Panc1 (cell line): Measurements from ENCODE around the gene ABCG1. TPM values are rescaled to one million over a fixed set of nuclear protein-coding genes. Genes with fewer than 3 reads are reported as not detected.

Experiments used
- ATAC-seq: fragments of 200-7000 bp; cut with Tn5 transposase; 2 replicates; pipeline ENCODE4 v1.9.1; 2020; ENCODE audit warnings: mild to moderate bottlenecking, moderate library complexity
- BruUV-seq: library from RNA; stranded (reverse); fragments of 400-500 nt; replicated peaks from 2 replicates; lab custom pipeline; 2021; lab: Mats Ljungman, UMichigan
- CTCF ChIA-PET: fragments of 300-600 bp; sonication (Branson Sonifier 250); formaldehyde crosslinking; loops from one replicate; lab custom pipeline; 2022; ENCODE audit warnings: antibody characterized with exemption; lab: Charles Lee
- POLR2A ChIA-PET: fragments of 300-600 bp; sonication (Branson Sonifier 250); formaldehyde crosslinking; loops from one replicate; lab custom pipeline; 2022; ENCODE audit warnings: antibody characterized with exemption; lab: Charles Lee
- DNase-seq: peaks from one replicate; pipeline ENCODE4 v3.0.0-alpha.2; 2010; ENCODE audit warnings: low read depth, low spot score
- H3K27ac ChIP-seq: 2 replicates; pipeline ENCODE4 v1.5.1; 2011; ENCODE audit warnings: mild to moderate bottlenecking, low read length, inconsistent platforms
- H3K27me3 ChIP-seq: fragments of 200-500 bp; sonication (Bioruptor generic); 2 replicates; pipeline ENCODE4 v1.6.0; 2014; ENCODE audit warnings: low read length, inconsistent platforms; ENCODE audit not compliant: control insufficient read depth, insufficient read depth
- H3K36me3 ChIP-seq: fragments of 200-500 bp; sonication (Bioruptor generic); 2 replicates; pipeline ENCODE4 v1.5.1; 2014; ENCODE audit warnings: inconsistent platforms, mild to moderate bottlenecking, low read length, moderate library complexity; ENCODE audit not compliant: control insufficient read depth, insufficient read depth
- H3K4me1 ChIP-seq: 2 replicates; pipeline ENCODE4 v1.5.1; 2011; ENCODE audit warnings: inconsistent platforms, mild to moderate bottlenecking, low read length, moderate library complexity; ENCODE audit not compliant: control insufficient read depth, insufficient read depth
- H3K4me3 ChIP-seq, 2 experiments: 2 replicates each; pipeline ENCODE4 v1.5.1; 2011 to 2012; ENCODE audit warnings: low read depth in 2 of 2, low read length in 2 of 2, mild to moderate bottlenecking in 2 of 2, inconsistent platforms in 1 of 2, moderate library complexity in 1 of 2
- H3K9me3 ChIP-seq: fragments of 200-500 bp; sonication (Bioruptor generic); 2 replicates; pipeline ENCODE4 v1.5.1; 2014; ENCODE audit warnings: low read depth, mild to moderate bottlenecking, inconsistent platforms, low read length, moderate library complexity; ENCODE audit not compliant: control insufficient read depth, insufficient read depth
- POLR2AphosphoS5 ChIP-seq: IDR thresholded peaks from 2 replicates; pipeline ENCODE4 v1.6.1; 2012; ENCODE audit warnings: mild to moderate bottlenecking, low read depth, low read length, moderate library complexity
- SIN3A ChIP-seq: IDR thresholded peaks from 2 replicates; pipeline ENCODE4 v1.6.1; 2012; ENCODE audit warnings: low read depth, mild to moderate bottlenecking, low read length, moderate library complexity, borderline replicate concordance; ENCODE audit not compliant: insufficient read depth
- TCF7L2 ChIP-seq: IDR thresholded peaks from 2 replicates; pipeline ENCODE4 v1.6.1; 2011; ENCODE audit warnings: mild to moderate bottlenecking, low read depth, low read length, inconsistent platforms
- in situ Hi-C: cut with HindIII; loops from 2 replicates; pipeline ENCODE4 v1.10.0; 2016; ENCODE audit warnings: low sequenced_read_pairs, low pct_unique_long_range_greater_than_20kb
- intact Hi-C: fragments of 100-400 bp; cut with micrococcal nuclease; formaldehyde crosslinking; loops from one replicate; pipeline ENCODE4 v1.10.0; 2022; ENCODE audit not compliant: unreplicated experiment
- total RNA-seq: library from RNA; stranded (reverse); gene quantifications from one replicate; pipeline ENCODE4 v1.2.1, GENCODE V29; 2021; ENCODE audit not compliant: unreplicated experiment
- TF ChIP-seq, protein P1 (sequence below), 2 experiments: IDR thresholded peaks; 2 replicates each; pipeline ENCODE4 v1.6.1; 2011 to 2012; ENCODE audit warnings: low read depth in 2 of 2, control low read depth in 1 of 2, low read length in 1 of 2, mild to moderate bottlenecking in 1 of 2, moderate library complexity in 1 of 2; ENCODE audit not compliant: insufficient read depth in 1 of 2
- TF ChIP-seq, protein P2 (sequence below): fragments of 450-650 bp; IDR thresholded peaks from 2 replicates; pipeline ENCODE4 v1.5.1; 2017; ENCODE audit warnings: mild to moderate bottlenecking

ABCG1 gene
- total RNA-seq, 1 experiment from 2014 or later: 0.80 TPM

DNA sequence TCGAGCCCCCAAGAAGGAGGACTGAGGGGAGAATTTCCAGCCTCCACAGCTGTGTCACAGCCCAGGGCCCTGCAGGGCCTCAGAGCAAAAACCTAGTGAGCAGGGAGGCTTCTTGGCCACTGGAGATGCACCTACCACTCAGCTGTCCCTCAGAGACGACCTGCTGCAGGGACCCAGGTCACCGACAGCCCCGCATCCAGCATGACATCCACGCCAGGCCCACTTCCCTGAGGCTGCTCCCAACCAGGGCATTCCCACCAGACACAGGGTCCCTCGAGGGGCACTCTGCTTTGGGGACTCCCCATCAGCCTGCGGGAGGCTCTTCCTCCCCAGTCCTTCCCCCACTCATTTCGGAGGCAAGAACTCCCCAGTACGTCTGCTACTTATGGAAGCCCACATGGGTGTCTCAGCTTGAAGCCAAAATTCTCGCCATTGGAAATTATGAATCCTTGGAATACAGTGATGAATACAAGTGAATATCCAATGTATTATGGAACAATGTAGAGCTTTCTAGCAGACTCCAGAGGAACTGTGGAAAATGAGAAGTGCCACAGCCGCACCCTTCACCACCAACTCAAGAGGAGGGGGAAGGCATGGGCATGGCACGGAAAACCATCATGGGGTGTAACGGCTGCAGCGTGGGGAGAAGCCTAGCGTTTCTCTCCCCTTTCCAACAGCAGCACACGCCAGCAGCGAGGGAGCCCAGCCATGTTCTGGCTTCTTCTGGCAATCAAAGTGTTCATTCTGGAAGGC lies 89.4 kb downstream of the ABCG1 start:
- CTCF ChIA-PET: no interaction called here

DNA sequence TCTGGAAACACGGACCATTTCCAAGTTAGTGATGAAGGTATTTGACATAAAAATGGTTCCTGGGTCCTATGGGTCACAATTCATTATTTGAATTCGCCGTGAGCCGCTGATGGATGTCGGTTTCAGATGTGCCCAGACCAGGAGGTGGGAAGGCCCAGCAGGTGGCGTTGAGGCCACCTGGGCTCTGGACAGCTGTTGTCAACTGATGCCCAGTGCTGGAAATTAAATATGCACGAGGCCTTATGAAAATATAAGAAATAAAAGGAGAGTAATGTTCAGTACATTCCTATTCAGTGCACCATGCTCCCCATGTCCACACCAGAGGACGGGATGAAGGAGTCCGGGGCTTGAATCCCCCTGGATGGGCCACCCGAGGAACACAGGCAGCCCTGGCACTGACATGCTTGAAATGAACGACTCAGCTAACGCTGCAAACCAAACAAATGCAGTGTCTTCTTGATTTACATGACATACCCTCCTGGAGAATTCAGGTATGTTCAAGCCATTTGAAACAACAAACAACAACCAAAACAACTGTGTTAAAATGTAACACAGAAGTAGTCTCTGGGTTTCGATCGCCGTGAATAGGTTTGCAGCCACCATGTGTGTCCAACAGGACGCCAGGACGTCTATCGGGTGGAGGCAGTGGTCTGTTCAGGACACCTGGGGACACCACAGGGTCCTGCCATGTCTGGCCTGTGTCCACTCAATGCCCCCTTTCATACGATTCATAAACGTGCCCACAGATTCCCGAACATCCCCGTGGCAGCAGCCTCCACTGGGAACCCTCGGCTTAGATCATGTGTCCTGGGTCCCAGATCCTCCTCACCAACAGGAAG lies 90.2 kb downstream of the ABCG1 start:
- ATAC-seq (no peak), DNase-seq (no peak)
- Histone ChIP-seq H3K9me3 (no peaks in the 10 kb centered on the region), H3K36me3 (no peaks in the 10 kb centered on the region), H3K4me3 (no peak overlapping the region), H3K4me1 (peaks cover 23% of the 10 kb centered on the region), H3K27me3 (no peaks in the 10 kb centered on the region), H3K27ac (no peak overlapping the region)
- intact Hi-C loops (no loop called here), in situ Hi-C loops (no loop called here)
- CTCF ChIA-PET: interaction anchor here (0.5 to 1.3 kb wide), 9 partner anchors 17 to 435 kb away, joined by 3 to 10 read pairs (median 5); no protein-coding TSS in a partner anchor
- TF ChIP-seq, protein P1, sequence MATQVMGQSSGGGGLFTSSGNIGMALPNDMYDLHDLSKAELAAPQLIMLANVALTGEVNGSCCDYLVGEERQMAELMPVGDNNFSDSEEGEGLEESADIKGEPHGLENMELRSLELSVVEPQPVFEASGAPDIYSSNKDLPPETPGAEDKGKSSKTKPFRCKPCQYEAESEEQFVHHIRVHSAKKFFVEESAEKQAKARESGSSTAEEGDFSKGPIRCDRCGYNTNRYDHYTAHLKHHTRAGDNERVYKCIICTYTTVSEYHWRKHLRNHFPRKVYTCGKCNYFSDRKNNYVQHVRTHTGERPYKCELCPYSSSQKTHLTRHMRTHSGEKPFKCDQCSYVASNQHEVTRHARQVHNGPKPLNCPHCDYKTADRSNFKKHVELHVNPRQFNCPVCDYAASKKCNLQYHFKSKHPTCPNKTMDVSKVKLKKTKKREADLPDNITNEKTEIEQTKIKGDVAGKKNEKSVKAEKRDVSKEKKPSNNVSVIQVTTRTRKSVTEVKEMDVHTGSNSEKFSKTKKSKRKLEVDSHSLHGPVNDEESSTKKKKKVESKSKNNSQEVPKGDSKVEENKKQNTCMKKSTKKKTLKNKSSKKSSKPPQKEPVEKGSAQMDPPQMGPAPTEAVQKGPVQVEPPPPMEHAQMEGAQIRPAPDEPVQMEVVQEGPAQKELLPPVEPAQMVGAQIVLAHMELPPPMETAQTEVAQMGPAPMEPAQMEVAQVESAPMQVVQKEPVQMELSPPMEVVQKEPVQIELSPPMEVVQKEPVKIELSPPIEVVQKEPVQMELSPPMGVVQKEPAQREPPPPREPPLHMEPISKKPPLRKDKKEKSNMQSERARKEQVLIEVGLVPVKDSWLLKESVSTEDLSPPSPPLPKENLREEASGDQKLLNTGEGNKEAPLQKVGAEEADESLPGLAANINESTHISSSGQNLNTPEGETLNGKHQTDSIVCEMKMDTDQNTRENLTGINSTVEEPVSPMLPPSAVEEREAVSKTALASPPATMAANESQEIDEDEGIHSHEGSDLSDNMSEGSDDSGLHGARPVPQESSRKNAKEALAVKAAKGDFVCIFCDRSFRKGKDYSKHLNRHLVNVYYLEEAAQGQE (IDR thresholded peaks at IDR 0.05; ENCODE audit: insufficient read depth in 1 of 2, low read depth in 2 of 2, low read length in 1 of 2): no peak
- TF ChIP-seq POLR2AphosphoS5 (no peak), TCF7L2 (no peak), SIN3A (no peak)
- TF ChIP-seq, protein P2, sequence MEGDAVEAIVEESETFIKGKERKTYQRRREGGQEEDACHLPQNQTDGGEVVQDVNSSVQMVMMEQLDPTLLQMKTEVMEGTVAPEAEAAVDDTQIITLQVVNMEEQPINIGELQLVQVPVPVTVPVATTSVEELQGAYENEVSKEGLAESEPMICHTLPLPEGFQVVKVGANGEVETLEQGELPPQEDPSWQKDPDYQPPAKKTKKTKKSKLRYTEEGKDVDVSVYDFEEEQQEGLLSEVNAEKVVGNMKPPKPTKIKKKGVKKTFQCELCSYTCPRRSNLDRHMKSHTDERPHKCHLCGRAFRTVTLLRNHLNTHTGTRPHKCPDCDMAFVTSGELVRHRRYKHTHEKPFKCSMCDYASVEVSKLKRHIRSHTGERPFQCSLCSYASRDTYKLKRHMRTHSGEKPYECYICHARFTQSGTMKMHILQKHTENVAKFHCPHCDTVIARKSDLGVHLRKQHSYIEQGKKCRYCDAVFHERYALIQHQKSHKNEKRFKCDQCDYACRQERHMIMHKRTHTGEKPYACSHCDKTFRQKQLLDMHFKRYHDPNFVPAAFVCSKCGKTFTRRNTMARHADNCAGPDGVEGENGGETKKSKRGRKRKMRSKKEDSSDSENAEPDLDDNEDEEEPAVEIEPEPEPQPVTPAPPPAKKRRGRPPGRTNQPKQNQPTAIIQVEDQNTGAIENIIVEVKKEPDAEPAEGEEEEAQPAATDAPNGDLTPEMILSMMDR: no peak
- POLR2A ChIA-PET: no interaction called here
- no TSS peak for BruUV-seq

More for the DNA sequence above, 89.4 kb downstream of the ABCG1 start:
- no peaks in the 10 kb centered on the region for H3K36me3 ChIP-seq
- ATAC-seq (no peak), DNase-seq (no peak)
- POLR2A ChIA-PET: no interaction called here
- in situ Hi-C loops: no loop called here
- no peak overlapping the region for H3K4me3 ChIP-seq
- H3K27me3 ChIP-seq: no peaks in the 10 kb centered on the region
- no peaks in the 10 kb centered on the region for H3K9me3 ChIP-seq
- H3K27ac ChIP-seq: no peak overlapping the region
- BruUV-seq: no TSS peak
- intact Hi-C loops: no loop called here
- TF ChIP-seq TCF7L2 (no peak), SIN3A (no peak), POLR2AphosphoS5 (no peak)
- TF ChIP-seq, protein P2: no peak
- TF ChIP-seq, protein P1 (IDR thresholded peaks at IDR 0.05; ENCODE audit: insufficient read depth in 1 of 2, low read depth in 2 of 2, low read length in 1 of 2): no peak
- H3K4me1 ChIP-seq: peaks cover 17% of the 10 kb centered on the region
